HUDEP-2 (cell line): ENCODE data around the gene SPIRE1.
A peak's percentile ranks its signal among the peaks of the same experiment; 100 is the strongest.
"Not testable (repeated sequence)": the region's sequence is repeated elsewhere in the genome, so short reads cannot be mapped to it uniquely, and the experiment has no call there.

ENCODE experiments used
- DNase-seq, 76 experiments: peaks; one replicate each; lab custom pipeline; 2025; ENCODE audit not compliant: unreplicated experiment in 76 of 76; lab: John Stamatoyannopoulos, UW

The SPIRE1 gene

GRCh38 chr18:12604445-12605007 is 53.4 kb downstream of the SPIRE1 start:
- no peak for DNase-seq

GRCh38 chr18:12599966-12600365 is 57.9 kb downstream of the SPIRE1 start:
- no peak for DNase-seq

- DNase-seq, result no peak
Measured at GRCh38 chr18:12599543-12599942, 58.4 kb downstream of the SPIRE1 start.

DNA sequence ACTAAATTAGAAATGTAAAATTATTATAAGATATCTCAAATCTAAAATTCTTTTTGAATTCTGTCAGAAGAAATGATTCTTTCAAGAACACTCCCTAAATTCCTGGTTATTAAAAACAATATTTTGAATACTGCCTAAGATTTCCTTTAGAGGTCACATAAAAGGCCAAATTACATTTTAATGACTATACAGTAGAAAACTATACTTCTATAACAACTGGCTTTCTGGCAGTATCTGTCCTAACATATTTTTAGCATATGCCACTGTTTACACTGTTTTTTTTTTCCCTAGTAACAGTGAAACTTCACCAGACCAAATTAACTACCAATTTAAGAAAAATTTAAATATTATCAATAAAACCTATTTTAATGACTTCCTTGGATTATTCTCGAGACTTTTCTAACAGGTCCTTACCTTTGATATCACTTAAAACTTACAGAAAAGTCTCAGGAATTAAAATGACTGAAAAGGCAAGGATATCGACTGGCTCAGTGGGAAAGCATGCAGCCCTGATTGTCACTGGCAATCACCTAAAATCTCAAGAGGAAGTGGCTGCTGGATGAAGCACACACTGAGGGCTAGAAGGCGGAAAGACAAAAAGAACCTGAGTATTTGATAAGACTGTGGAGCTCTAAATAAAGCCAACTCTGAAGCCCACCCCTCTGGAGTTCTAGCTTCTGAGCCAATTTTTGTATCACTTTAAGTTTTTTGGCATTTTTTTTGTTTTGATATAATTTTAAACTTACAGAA is 59.6 kb downstream of the SPIRE1 start:
- peak in 1 of 76 experiments; percentile 0 for DNase-seq

DNA sequence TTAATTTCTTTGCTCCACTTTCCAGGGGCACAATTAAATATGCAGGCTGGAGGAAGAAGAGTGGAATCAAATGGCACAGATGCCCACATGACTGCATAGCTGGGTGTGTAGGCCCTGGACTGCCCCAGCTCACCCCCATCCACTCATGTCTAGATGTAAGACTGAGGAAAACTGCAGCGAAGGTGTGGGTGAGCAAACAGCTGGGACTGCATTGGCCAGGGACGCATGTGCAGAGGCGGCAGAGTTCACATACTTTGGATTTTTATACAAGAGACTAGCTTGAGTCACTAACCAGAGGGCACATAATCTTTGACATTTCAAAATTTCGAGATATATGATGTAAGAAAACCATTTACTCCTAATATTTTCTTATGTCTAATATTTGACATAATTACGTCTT is 60.1 kb downstream of the SPIRE1 start:
- no peak for DNase-seq

DNA sequence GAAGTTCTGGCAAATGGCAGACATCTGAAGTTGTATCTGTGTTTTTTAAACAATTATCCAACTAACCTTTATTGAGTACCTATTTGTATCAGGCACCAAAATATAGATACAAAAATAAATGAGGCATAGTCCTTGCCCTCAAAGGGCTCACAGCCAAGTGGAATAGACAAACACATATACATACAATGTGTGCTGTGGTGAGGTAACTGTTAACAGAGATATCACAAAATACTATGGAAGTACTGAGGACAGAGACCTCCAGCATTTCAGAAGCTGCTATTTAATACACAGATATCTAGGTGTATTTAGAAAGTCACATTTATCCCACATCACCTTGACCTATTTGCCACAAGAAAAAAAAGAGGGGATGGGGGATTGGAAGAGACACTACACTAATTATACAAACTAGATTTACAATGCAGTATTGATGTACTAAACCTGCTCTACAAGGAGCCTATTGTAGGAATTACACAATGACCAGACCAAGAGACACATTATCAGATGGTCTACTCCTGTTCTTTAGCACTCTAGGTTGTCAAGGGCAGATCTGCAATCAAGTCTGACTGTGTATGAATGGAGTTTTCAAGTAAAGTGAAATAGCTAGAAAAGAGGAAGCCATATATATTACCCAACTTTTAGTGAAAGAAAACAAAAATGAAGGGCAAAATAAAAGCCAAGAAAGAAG is 62.2 kb downstream of the SPIRE1 start:
- peak in 2 of 76 experiments; percentile 0 to 9 for DNase-seq

DNA sequence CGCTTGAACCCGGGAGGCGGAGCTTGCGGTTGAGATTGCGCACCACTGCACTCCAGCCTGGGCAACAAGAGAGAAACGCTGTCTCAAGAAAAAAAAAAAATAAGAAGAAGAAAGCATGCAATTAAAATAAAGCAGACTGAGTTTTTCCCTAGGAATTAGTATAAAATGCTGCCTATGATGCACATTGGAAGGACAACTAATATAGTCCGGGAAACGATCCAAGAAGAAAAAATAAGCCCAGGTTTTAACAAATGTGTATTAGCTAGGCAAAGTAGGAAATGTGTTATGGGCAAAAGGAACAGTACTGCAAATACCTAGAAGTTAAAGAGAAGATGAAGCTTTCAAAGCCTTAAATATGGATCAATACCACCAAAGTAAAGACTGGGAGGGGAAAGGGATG is 64.0 kb downstream of the SPIRE1 start:
- no peak for DNase-seq

DNA sequence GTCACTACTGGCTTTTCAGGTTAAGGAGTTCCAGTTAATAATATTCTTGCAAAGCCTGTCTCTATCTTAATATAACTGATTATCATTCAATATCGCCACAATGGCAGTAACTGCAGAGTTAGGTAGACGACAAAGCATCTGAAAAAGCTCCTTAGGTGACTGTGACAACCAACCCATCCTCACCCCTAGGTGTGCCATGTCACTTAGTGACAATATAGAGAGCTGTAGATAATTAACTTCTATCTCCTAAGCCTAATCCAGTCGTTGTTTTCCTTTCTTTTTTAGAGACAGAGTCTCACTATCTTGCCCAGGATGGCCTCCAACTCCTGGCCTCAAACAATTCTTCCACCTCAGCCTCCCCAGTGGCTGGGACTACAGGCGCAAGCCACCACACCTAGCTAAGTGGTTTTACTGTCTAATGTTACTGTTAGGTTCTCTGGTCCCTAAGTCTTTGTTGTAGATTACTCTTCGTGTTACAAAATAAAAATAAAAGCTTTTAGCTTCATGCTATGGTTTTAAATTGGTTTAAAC is 65.2 kb downstream of the SPIRE1 start:
- DNase-seq, result no peak

DNA sequence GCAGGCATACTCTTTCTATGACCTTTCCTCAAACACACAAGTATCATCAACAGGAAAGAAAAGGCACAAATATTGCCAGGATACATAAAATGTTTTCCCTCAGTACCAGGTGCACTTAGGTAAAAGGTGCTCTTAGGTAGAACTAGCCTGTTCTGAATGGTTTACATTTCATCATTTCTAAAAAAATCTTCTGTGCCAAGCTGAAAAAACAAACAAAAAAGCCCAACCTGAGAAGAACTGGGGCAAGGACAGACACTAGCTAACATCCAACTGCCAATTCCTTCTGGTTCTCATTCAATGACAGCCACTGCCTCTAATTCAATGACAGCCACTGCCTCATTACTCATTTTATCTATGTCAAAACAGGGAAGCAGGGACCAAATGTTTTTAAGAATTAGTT is 68.5 kb downstream of the SPIRE1 start:
- DNase-seq, result no peak

DNA sequence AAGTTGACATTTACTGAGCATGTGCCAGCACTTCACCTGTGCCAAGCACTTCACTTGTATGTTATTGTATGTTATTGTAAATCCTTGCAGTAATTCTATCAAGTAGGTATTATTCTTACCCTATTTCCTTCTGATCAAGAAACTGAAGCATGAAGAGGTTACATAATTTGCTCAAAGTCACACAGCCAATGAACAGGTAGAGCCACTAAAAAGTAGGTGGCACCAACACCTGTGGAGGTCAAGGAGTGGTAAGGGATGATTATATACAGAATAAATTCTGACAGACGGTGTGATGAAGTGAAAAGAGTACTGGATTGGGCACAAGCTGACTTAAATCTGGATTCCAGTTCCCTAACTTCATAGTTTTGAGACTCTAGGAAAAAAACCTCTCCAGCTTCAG is 71.0 kb downstream of the SPIRE1 start:
- no peak for DNase-seq

- no peak for DNase-seq
Measured at GRCh38 chr18:12585218-12585617, 72.7 kb downstream of the SPIRE1 start.

DNA sequence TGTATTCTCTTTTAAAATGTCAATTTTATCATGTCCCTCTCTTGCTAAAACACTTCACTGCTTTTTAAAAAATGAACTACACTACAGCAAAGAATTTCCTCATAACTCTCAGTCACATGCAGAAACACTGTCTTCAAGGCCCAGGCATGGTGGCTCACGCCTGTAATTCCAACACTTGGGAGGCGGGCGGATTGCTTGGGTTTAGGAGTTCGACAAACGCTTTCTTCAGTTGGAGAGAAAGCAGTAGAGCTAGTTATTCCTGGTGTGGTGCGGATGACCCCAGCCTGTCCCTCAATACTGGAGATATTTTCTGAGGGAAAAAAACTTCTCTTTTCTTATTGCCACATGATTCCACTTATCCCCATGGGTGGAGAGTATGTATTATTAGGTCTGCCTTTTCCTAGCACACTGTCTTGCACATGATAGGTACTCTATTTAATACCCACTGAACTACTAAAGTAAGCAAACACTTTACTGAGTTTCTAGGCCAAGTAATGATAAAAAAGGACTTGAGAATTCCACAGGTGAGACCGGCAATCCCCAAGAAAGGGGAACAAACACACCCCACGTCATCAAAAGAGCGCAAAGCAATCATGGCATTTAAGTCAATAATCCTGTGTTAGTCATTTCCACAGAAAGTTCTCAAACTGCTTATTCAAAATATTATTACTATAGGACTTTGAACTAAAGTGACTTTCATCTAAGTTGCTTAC is 77.1 kb downstream of the SPIRE1 start:
- DNase-seq, result no peak

- no peak for DNase-seq
Measured at GRCh38 chr18:12579775-12580174, 78.1 kb downstream of the SPIRE1 start.

DNA sequence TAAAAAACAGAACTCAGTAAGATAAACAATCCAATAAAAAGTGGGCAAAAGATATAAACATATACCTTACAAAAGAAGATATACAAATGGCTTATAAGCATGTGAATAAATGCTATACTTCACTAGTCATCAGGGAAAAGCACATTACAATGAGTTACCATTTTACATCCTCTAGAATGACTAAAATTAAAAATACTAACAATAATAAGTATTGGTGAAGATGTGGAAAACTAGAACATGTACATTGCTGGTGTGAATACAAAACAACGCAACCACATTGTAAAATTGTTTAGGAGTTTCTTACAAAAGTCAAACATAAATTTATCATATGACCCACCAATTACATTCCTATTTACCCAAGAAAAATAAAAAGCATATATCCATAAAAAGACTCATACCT is 80.1 kb downstream of the SPIRE1 start:
- no peak for DNase-seq

DNA sequence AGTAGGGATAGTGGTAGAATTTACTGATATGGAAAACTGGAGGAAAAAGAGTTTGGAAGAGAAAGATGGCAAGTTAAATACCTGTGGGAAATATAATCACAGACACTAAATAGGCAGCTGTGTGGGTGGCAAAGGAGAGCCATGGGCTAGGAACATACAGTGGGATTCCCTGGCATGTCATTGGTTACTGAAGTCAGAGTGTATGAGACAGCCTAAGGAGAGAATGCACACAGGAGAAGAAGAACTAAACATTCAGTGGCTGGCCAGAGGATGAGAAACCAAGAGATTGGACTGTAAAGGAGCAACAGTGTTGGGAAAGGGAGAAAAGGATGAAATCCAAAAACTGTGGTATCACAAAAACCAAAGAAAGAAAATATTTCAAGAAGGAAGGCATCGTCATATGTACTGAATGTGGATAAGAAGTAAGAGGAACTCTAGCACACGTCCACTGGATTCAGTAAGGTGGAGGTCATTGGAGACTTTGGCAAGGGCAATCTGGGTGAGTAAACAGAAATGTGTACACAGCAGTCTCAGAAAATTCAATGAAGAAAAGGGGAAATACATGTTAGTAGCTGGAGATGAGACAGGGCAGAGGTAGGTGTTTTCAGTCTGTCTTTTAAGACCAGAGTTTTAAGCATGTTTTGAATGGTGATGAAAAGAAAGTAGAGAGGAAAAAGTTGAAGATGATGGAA is 83.3 kb downstream of the SPIRE1 start:
- DNase-seq, result no peak

DNA sequence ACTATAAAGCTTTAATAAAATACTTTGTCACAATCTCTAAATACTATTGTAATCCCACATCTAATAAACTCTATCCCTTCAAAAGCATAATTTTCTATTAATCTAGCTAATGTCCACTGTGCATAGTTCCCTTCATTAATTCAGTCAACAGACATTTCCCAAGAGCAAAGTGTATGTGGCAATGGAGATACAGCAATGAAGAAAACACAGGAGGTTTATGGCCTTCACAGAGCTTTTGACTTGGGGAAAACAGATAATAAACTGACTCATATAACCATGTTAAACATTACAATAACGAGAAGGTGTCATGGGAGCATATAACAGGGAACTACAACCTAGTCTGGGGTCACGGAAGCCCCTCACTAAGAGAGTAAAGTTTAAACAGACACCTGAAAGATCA is 86.3 kb downstream of the SPIRE1 start:
- no peak for DNase-seq

GRCh38 chr18:12569791-12570190 is 88.1 kb downstream of the SPIRE1 start:
- DNase-seq, result no peak

GRCh38 chr18:12567849-12568248 is 90.1 kb downstream of the SPIRE1 start:
- no peak for DNase-seq

DNA sequence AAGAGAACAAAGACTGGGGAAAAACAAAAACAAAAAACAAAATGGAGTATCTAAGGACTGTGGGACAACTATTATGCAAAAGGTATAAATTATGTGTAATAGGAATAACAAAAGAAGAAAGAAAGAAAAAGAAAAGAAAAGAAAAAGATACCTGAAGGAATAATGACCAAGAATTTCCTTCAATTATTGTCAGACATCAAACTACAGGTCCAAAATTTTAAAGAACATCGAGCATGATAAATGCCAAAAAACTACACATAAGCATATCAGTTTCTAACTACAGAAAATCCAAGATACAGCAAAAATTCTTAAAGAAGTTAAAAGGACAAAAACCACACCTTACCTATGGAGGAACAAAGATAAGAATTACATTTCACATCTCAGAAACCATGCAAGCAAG is 93.0 kb downstream of the SPIRE1 start:
- DNase-seq, result no peak

GRCh38 chr18:12564378-12564777 is 93.5 kb downstream of the SPIRE1 start:
- no peak for DNase-seq

DNA sequence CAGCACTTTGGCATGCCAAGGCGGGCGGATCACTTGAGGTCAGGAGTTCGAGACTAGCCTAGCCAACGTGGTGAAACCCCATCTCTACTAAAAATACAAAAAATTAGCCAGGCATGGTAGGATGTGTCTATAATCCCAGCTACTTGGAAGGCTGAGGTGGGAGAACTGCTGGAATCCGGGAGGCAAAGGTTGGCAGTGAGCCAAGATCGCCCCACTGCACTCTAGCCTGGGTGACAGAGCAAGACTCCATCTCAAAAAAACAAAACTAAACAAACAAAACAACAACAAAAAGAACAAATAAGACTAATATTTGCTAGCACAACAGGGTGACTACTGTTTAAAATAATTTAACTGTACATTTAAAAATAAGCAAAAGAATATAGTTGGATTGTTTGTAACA is 97.3 kb downstream of the SPIRE1 start:
- not testable (repeated sequence) for DNase-seq
